ENCODE data around the gene SHANK3. TPM values are rescaled to one million over a fixed set of nuclear protein-coding genes. Genes with fewer than 3 reads are reported as not detected.
A peak's percentile ranks its signal among the peaks of the same experiment; 100 is the strongest.

The SHANK3 gene
- total and polyA plus RNA-seq, 2 of the 8 experiments (the other 6 are each of a cell fraction or from before 2014, with no cell fraction given): 1.5 to 6.0 TPM

DNA sequence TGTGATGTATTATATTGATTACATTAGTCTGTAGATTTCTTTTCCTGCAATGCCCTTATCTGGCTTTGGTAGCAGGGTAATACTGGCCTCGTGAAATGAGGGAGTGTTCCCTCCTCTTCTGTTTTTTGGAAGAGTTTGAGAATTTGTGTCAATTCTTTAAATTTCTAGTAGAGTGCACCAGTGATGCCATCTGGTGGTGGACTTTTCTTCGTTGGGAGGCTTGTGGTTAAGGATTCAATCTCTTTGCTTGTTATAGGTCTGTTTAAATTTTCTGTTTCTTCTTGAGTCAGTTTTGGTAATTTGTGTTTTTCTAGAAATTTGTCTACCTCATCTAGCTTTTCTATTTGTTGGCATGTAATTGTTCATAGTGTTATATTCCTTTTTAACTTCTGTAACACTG lies 18.9 kb downstream of the SHANK3 start:
- no peak overlapping the region for H2AK5ac ChIP-seq (ENCODE audit: low read depth, low read length)
- H3K79me1 ChIP-seq (ENCODE audit: low read depth, low read length): no peaks in the 10 kb centered on the region
- no peak overlapping the region for H2BK20ac ChIP-seq (ENCODE audit: low read length)
- no peak overlapping the region for H3K14ac ChIP-seq (ENCODE audit: insufficient read length)
- no peak overlapping the region for H3K4me2 ChIP-seq (ENCODE audit: insufficient read depth in 1 of 2, low read depth in 2 of 2, low read length in 2 of 2)
- FAIRE-seq (peak; percentile 71), DNase-seq (ENCODE audit: low read depth in 1 of 2, low spot score in 2 of 2) (peak in 1 of 2 experiments; percentile 48)
- no peaks in the 10 kb centered on the region for H3K79me2 ChIP-seq (ENCODE audit: control insufficient read depth in 1 of 2, insufficient read depth in 2 of 2, low read length in 2 of 2)
- no peaks in the 10 kb centered on the region for H3K9me3 ChIP-seq (ENCODE audit: insufficient read depth in 2 of 2, low read depth in 1 of 2, low read length in 1 of 2)
- TF ChIP-seq CHD2 (IDR thresholded peaks at IDR 0.05; ENCODE audit: low read length) (no peak), CTBP2 (IDR thresholded peaks at IDR 0.05; ENCODE audit: borderline replicate concordance, insufficient read depth, insufficient read length, low read length) (no peak), RAD21 (IDR thresholded peaks at IDR 0.05 in 1 of 2, conservative IDR thresholded peaks at IDR 0.05 in 1 of 2; ENCODE audit: low read depth in 2 of 2, low read length in 2 of 2) (peak; percentile 76 to 78)
- TF ChIP-seq, protein P1, sequence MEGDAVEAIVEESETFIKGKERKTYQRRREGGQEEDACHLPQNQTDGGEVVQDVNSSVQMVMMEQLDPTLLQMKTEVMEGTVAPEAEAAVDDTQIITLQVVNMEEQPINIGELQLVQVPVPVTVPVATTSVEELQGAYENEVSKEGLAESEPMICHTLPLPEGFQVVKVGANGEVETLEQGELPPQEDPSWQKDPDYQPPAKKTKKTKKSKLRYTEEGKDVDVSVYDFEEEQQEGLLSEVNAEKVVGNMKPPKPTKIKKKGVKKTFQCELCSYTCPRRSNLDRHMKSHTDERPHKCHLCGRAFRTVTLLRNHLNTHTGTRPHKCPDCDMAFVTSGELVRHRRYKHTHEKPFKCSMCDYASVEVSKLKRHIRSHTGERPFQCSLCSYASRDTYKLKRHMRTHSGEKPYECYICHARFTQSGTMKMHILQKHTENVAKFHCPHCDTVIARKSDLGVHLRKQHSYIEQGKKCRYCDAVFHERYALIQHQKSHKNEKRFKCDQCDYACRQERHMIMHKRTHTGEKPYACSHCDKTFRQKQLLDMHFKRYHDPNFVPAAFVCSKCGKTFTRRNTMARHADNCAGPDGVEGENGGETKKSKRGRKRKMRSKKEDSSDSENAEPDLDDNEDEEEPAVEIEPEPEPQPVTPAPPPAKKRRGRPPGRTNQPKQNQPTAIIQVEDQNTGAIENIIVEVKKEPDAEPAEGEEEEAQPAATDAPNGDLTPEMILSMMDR (IDR thresholded peaks at IDR 0.05; ENCODE audit: control extremely low read depth in 1 of 3, insufficient read depth in 1 of 3, low read depth in 1 of 3, low read length in 3 of 3): peak in 2 of 3 experiments; percentile 67 to 68; a peak in 3 of 4 replicates
- no peaks in the 10 kb centered on the region for H3K36me3 ChIP-seq (ENCODE audit: control insufficient read depth in 2 of 4, insufficient read depth in 4 of 4, low read length in 3 of 4)
- H3K56ac ChIP-seq (replicated peaks; ENCODE audit: insufficient read length, low read depth, low read length): no peak overlapping the region
- no peak overlapping the region for H4K91ac ChIP-seq (replicated peaks; ENCODE audit: insufficient read length, low read length)
- H3K4me1 ChIP-seq (replicated peaks in 1 of 4; ENCODE audit: control insufficient read depth in 3 of 4, insufficient read depth in 4 of 4, low read length in 3 of 4): no peaks in the 10 kb centered on the region
- H3K18ac ChIP-seq (ENCODE audit: extremely low read depth, low read length): no peak overlapping the region
- H3K23ac ChIP-seq (ENCODE audit: insufficient read length): no peak overlapping the region
- no peak overlapping the region for H4K8ac ChIP-seq (ENCODE audit: extremely low read depth, insufficient read depth, low read length)
- H2BK5ac ChIP-seq (ENCODE audit: low read depth, low read length): no peak overlapping the region
- CTCF ChIA-PET (ENCODE audit: partially characterized antibody): interaction anchor here (0.6 to 11.2 kb wide), 20 partner anchors 8 to 320 kb away, joined by 3 to 281 read pairs (median 4); partner anchors contain the start of genes ARSA and CPT1B
- no peak overlapping the region for H2BK120ac ChIP-seq (replicated peaks; ENCODE audit: low read depth, low read length)
- H4K20me1 ChIP-seq (replicated peaks in 1 of 2; ENCODE audit: control insufficient read depth in 1 of 2, insufficient read depth in 2 of 2, low read length in 2 of 2): peaks cover 0 to 4% of the 10 kb centered on the region in 2 experiments
- 27% methylated on average over 2 of the region's 2 CpGs; no CpG with 5 or more reads in 1 of the 2 experiments for WGBS, 2 experiments (ENCODE audit: extremely low coverage in 1 of 2, insufficient coverage in 1 of 2, insufficient read length in 1 of 2, insufficient replicate concordance in 2 of 2, low coverage in 1 of 2, low lambda C conversion rate in 2 of 2, missing lambda C conversion rate in 1 of 2)
- POLR2A ChIA-PET (ENCODE audit: partially characterized antibody): no interaction called here
- no peak overlapping the region for H3K4ac ChIP-seq (replicated peaks; ENCODE audit: insufficient read length, low read depth, low read length)
- H2BK15ac ChIP-seq (ENCODE audit: low read length): no peak overlapping the region
- no peak overlapping the region for H2BK12ac ChIP-seq (ENCODE audit: low read depth, low read length)
- H3K23me2 ChIP-seq (ENCODE audit: low read depth, low read length): no peaks in the 10 kb centered on the region
- no peak overlapping the region for H3K4me3 ChIP-seq (ENCODE audit: extremely low read depth in 1 of 4, insufficient read depth in 2 of 4, low read depth in 3 of 4, low read length in 4 of 4)
- no peak overlapping the region for H4K5ac ChIP-seq (ENCODE audit: insufficient read length, low read depth, low read length)
- no peak overlapping the region for H3K9ac ChIP-seq (replicated peaks in 1 of 4; ENCODE audit: extremely low read depth in 1 of 4, low read depth in 3 of 4, low read length in 3 of 4)
- H3K27ac ChIP-seq (ENCODE audit: low read depth, low read length): no peak overlapping the region
- peaks cover 0 to 2% (median under 1%) of the 10 kb centered on the region in 4 experiments; a peak in 2 of 7 replicates for H3K27me3 ChIP-seq (replicated peaks in 1 of 4; ENCODE audit: control insufficient read depth in 3 of 4, extremely low read depth in 1 of 4, insufficient read depth in 3 of 4, low read length in 3 of 4)
- H2AFZ ChIP-seq (ENCODE audit: low read length): no peak overlapping the region
